Measurements from ENCODE around the gene PEAK1.

Gene PEAK1

DNA sequence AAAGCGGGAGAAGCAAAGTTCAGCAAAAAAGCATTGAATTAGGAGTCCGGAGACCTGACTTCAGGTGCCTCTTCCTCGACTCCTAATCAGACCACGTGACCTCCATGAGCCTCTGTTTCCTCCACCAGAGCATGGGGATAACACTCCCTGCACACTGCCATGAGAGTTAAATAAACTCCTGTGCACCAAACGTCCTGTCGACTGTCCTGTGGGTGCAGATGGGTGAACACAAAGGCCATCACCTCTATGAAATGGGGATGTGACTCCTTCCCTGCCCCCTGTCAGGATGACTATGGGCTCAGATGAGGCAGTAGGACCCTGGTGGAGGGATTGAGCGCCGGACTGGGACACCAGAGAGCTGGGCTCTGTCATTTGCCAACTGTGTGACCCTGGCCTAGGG, 335.5 kb downstream of the PEAK1 start:
- no peak overlapping the region for H2BK5ac ChIP-seq (ENCODE audit: low read depth, low read length, poor library complexity, severe bottlenecking)
- 90% methylated on average over 8 of the region's 8 CpGs for WGBS
- no peak overlapping the region for H3K18ac ChIP-seq (ENCODE audit: low read depth in 1 of 2, low read length in 2 of 2)
- H3K14ac ChIP-seq (ENCODE audit: low read length in 2 of 2): no peak overlapping the region
- no peak for DNase-seq
- no peak overlapping the region for H3K27ac ChIP-seq (ENCODE audit: low read length, poor library complexity, severe bottlenecking)
- H3K4me3 ChIP-seq (ENCODE audit: insufficient read depth in 1 of 2, low read depth in 1 of 2, low read length in 2 of 2): no peak overlapping the region
- no peak overlapping the region for H3K23ac ChIP-seq (ENCODE audit: low read length in 2 of 2)
- no peak overlapping the region for H3K4ac ChIP-seq (ENCODE audit: low read depth in 1 of 2, low read length in 2 of 2)
- H3K9ac ChIP-seq (ENCODE audit: low read length): no peak overlapping the region
- H2BK15ac ChIP-seq (ENCODE audit: low read depth, poor library complexity, severe bottlenecking): no peak overlapping the region
- H3K27me3 ChIP-seq (ENCODE audit: control insufficient read depth in 1 of 2, insufficient read depth in 1 of 2, low read length in 2 of 2): no peaks in the 10 kb centered on the region
- no peak overlapping the region for H2BK120ac ChIP-seq (ENCODE audit: low read depth, low read length)
- no peak overlapping the region for H2AFZ ChIP-seq (ENCODE audit: low read depth, low read length)
- no peaks in the 10 kb centered on the region for H3K9me3 ChIP-seq (ENCODE audit: control insufficient read depth, low read length)
- no peak overlapping the region for H2BK12ac ChIP-seq (ENCODE audit: low read length in 2 of 2)
- H3K4me1 ChIP-seq (ENCODE audit: control insufficient read depth, insufficient read depth, low read depth, low read length): peaks cover 7% of the 10 kb centered on the region
- H3K4me2 ChIP-seq (ENCODE audit: low read length, poor library complexity, severe bottlenecking): no peak overlapping the region
- no peak overlapping the region for H2AK5ac ChIP-seq (ENCODE audit: low read length, severe bottlenecking)
- H4K8ac ChIP-seq (ENCODE audit: low read length): no peak overlapping the region
- H3K36me3 ChIP-seq (ENCODE audit: control insufficient read depth in 1 of 2, insufficient read depth in 2 of 2, low read depth in 1 of 2, low read length in 2 of 2): no peaks in the 10 kb centered on the region
- H4K91ac ChIP-seq (ENCODE audit: low read length): no peak overlapping the region
- no peaks in the 10 kb centered on the region for H3K79me1 ChIP-seq (replicated peaks; ENCODE audit: low read length, poor library complexity, severe bottlenecking)

DNA sequence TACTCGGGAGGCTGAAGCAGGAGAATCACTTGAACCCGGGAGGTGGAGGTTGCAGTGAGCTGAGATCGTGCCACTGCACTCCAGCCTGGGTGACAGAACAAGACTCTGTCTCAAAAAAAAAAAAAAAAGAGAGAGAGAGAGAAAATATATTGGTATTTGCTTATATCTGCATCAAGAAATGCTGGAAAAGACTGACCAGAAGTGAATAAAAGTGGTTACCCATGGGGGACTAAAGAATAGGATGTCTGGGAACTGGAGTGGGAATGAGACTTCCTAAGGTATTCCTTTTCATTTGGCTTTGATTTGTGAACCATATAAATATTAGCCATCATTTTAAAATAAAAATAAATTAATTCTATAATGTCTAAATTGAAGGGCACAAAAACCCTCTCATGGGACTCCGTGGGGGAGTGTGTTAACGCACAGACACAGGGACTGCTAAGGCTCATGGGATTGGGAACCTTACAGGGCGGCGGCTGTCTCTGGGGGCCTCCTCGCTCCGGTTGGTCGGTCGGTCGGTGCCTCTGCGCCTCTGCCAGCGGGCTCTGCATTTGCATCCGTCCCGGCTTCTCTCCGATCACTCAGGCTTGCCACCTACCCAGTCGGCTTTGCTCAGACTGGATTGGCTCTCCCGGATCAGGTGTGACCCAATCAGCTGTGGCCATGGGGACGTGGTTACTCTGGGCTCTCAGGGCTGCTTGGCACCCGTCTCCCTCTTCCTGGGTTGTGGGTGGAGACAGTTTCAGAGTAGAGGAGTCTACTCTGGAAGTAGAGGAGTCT, 336.3 kb downstream of the PEAK1 start:
- H3K27ac ChIP-seq (ENCODE audit: low read length, poor library complexity, severe bottlenecking): peak overlapping the region; percentile 52
- no peak overlapping the region for H2BK15ac ChIP-seq (ENCODE audit: low read depth, poor library complexity, severe bottlenecking)
- no peak overlapping the region for H2AK5ac ChIP-seq (ENCODE audit: low read length, severe bottlenecking)
- peak overlapping the region; percentile 55 for H3K4me2 ChIP-seq (ENCODE audit: low read length, poor library complexity, severe bottlenecking)
- no peak overlapping the region for H3K23ac ChIP-seq (ENCODE audit: low read length in 2 of 2)
- no peaks in the 10 kb centered on the region for H3K79me1 ChIP-seq (replicated peaks; ENCODE audit: low read length, poor library complexity, severe bottlenecking)
- WGBS: 28% methylated on average over 21 of the region's 21 CpGs
- DNase-seq: peak; percentile 46
- H2BK12ac ChIP-seq (ENCODE audit: low read length in 2 of 2): no peak overlapping the region
- H3K4me1 ChIP-seq (ENCODE audit: control insufficient read depth, insufficient read depth, low read depth, low read length): peaks cover 7% of the 10 kb centered on the region
- no peaks in the 10 kb centered on the region for H3K36me3 ChIP-seq (ENCODE audit: control insufficient read depth in 1 of 2, insufficient read depth in 2 of 2, low read depth in 1 of 2, low read length in 2 of 2)
- H3K4ac ChIP-seq (ENCODE audit: low read depth in 1 of 2, low read length in 2 of 2): no peak overlapping the region
- peak overlapping the region in 1 of 2 experiments; percentile 64 for H3K4me3 ChIP-seq (ENCODE audit: insufficient read depth in 1 of 2, low read depth in 1 of 2, low read length in 2 of 2)
- no peak overlapping the region for H3K18ac ChIP-seq (ENCODE audit: low read depth in 1 of 2, low read length in 2 of 2)
- no peaks in the 10 kb centered on the region for H3K27me3 ChIP-seq (ENCODE audit: control insufficient read depth in 1 of 2, insufficient read depth in 1 of 2, low read length in 2 of 2)
- no peak overlapping the region for H2AFZ ChIP-seq (ENCODE audit: low read depth, low read length)
- H2BK120ac ChIP-seq (ENCODE audit: low read depth, low read length): no peak overlapping the region
- H2BK5ac ChIP-seq (ENCODE audit: low read depth, low read length, poor library complexity, severe bottlenecking): no peak overlapping the region
- H3K9ac ChIP-seq (ENCODE audit: low read length): peak overlapping the region; percentile 27
- H4K8ac ChIP-seq (ENCODE audit: low read length): peak overlapping the region; percentile 79
- H3K9me3 ChIP-seq (ENCODE audit: control insufficient read depth, low read length): no peaks in the 10 kb centered on the region
- H4K91ac ChIP-seq (ENCODE audit: low read length): no peak overlapping the region
- no peak overlapping the region for H3K14ac ChIP-seq (ENCODE audit: low read length in 2 of 2)

DNA sequence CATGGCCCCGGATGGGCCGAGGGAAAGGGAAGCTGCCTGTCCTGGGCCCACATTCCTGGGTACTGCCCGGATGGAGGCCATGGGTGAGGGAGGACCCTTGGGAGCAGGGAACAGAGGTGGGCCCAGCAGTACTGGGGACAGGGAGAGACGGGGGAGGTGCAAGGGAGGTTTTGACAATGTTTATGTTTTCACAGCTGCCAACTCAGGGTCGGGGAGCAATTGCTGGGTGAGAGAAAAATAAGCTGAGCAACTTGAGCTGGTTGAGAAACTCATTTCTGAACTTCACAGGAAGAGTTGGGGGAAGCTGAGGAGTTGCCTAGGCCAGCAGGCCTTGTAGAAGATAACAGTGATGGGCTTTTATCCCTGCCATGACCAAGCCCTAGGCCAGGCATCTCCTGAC, 337.9 kb downstream of the PEAK1 start:
- peak overlapping the region; percentile 38 for H2AK5ac ChIP-seq (ENCODE audit: low read length, severe bottlenecking)
- H3K36me3 ChIP-seq (ENCODE audit: control insufficient read depth in 1 of 2, insufficient read depth in 2 of 2, low read depth in 1 of 2, low read length in 2 of 2): no peaks in the 10 kb centered on the region
- WGBS: 76% methylated on average over 5 of the region's 5 CpGs
- H4K8ac ChIP-seq (ENCODE audit: low read length): no peak overlapping the region
- no peak overlapping the region for H2BK120ac ChIP-seq (ENCODE audit: low read depth, low read length)
- H3K14ac ChIP-seq (ENCODE audit: low read length in 2 of 2): no peak overlapping the region
- no peak overlapping the region for H3K4me2 ChIP-seq (ENCODE audit: low read length, poor library complexity, severe bottlenecking)
- no peak overlapping the region for H2BK15ac ChIP-seq (ENCODE audit: low read depth, poor library complexity, severe bottlenecking)
- peaks cover 7% of the 10 kb centered on the region for H3K4me1 ChIP-seq (ENCODE audit: control insufficient read depth, insufficient read depth, low read depth, low read length)
- H3K4ac ChIP-seq (ENCODE audit: low read depth in 1 of 2, low read length in 2 of 2): no peak overlapping the region
- H2BK5ac ChIP-seq (ENCODE audit: low read depth, low read length, poor library complexity, severe bottlenecking): no peak overlapping the region
- no peak overlapping the region for H2BK12ac ChIP-seq (ENCODE audit: low read length in 2 of 2)
- no peak overlapping the region for H3K27ac ChIP-seq (ENCODE audit: low read length, poor library complexity, severe bottlenecking)
- no peaks in the 10 kb centered on the region for H3K9me3 ChIP-seq (ENCODE audit: control insufficient read depth, low read length)
- no peak overlapping the region for H3K23ac ChIP-seq (ENCODE audit: low read length in 2 of 2)
- no peak overlapping the region for H2AFZ ChIP-seq (ENCODE audit: low read depth, low read length)
- no peaks in the 10 kb centered on the region for H3K79me1 ChIP-seq (replicated peaks; ENCODE audit: low read length, poor library complexity, severe bottlenecking)
- H3K18ac ChIP-seq (ENCODE audit: low read depth in 1 of 2, low read length in 2 of 2): no peak overlapping the region
- no peak overlapping the region for H3K9ac ChIP-seq (ENCODE audit: low read length)
- no peaks in the 10 kb centered on the region for H3K27me3 ChIP-seq (ENCODE audit: control insufficient read depth in 1 of 2, insufficient read depth in 1 of 2, low read length in 2 of 2)
- no peak for DNase-seq
- H3K4me3 ChIP-seq (ENCODE audit: insufficient read depth in 1 of 2, low read depth in 1 of 2, low read length in 2 of 2): no peak overlapping the region
- no peak overlapping the region for H4K91ac ChIP-seq (ENCODE audit: low read length)

DNA sequence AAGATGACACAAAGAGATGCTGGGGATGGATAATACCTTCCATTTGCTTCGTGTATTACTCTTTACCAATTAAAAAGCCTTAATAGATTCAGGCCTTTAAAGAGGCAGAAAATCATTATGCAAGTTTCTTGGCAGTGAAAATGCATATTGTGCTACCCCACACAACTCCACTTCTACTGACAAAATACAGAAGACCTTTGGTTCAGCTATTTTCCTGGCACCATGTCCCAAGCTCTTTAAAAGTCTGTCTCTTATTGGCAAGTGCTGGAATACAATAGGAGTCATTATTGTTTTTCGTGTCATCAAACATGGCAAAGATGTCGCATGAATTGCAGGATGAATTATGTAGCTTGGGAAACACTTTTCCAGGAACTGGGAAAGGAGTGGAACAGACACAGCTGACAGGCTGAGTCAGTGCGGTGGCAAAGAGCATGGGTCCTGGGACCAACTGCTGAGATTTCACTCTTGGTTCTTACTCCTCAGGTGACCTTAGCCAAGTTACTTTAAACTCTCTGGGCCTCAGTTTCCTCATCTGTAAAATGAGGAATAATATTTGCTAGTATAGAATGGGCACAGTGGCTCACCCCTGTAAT, 343.5 kb downstream of the PEAK1 start:
- H2AFZ ChIP-seq (ENCODE audit: low read depth, low read length): no peak overlapping the region
- H2BK12ac ChIP-seq (ENCODE audit: low read length in 2 of 2): no peak overlapping the region
- H2BK5ac ChIP-seq (ENCODE audit: low read depth, low read length, poor library complexity, severe bottlenecking): no peak overlapping the region
- no peak overlapping the region for H3K4me2 ChIP-seq (ENCODE audit: low read length, poor library complexity, severe bottlenecking)
- H2AK5ac ChIP-seq (ENCODE audit: low read length, severe bottlenecking): no peak overlapping the region
- H3K36me3 ChIP-seq (ENCODE audit: control insufficient read depth in 1 of 2, insufficient read depth in 2 of 2, low read depth in 1 of 2, low read length in 2 of 2): no peaks in the 10 kb centered on the region
- WGBS: 98% methylated on average over 4 of the region's 4 CpGs
- H2BK120ac ChIP-seq (ENCODE audit: low read depth, low read length): no peak overlapping the region
- H3K27me3 ChIP-seq (ENCODE audit: control insufficient read depth in 1 of 2, insufficient read depth in 1 of 2, low read length in 2 of 2): peaks cover 0 to 4% of the 10 kb centered on the region in 2 experiments
- H3K4me1 ChIP-seq (ENCODE audit: control insufficient read depth, insufficient read depth, low read depth, low read length): no peaks in the 10 kb centered on the region
- H4K8ac ChIP-seq (ENCODE audit: low read length): no peak overlapping the region
- no peak overlapping the region for H3K4ac ChIP-seq (ENCODE audit: low read depth in 1 of 2, low read length in 2 of 2)
- H3K14ac ChIP-seq (ENCODE audit: low read length in 2 of 2): no peak overlapping the region
- no peak overlapping the region for H3K18ac ChIP-seq (ENCODE audit: low read depth in 1 of 2, low read length in 2 of 2)
- no peaks in the 10 kb centered on the region for H3K9me3 ChIP-seq (ENCODE audit: control insufficient read depth, low read length)
- no peak overlapping the region for H3K9ac ChIP-seq (ENCODE audit: low read length)
- H3K27ac ChIP-seq (ENCODE audit: low read length, poor library complexity, severe bottlenecking): no peak overlapping the region
- H4K91ac ChIP-seq (ENCODE audit: low read length): no peak overlapping the region
- H3K4me3 ChIP-seq (ENCODE audit: insufficient read depth in 1 of 2, low read depth in 1 of 2, low read length in 2 of 2): no peak overlapping the region
- H2BK15ac ChIP-seq (ENCODE audit: low read depth, poor library complexity, severe bottlenecking): no peak overlapping the region
- no peak for DNase-seq
- H3K23ac ChIP-seq (ENCODE audit: low read length in 2 of 2): no peak overlapping the region
- no peaks in the 10 kb centered on the region for H3K79me1 ChIP-seq (replicated peaks; ENCODE audit: low read length, poor library complexity, severe bottlenecking)

Measured in mesenchymal stem cell (in vitro differentiated cells and primary cell).